ENCODE measurements around the gene RBM23.

GRCh38 chr14:22844221-22845102 lies 74.5 kb downstream of the RBM23 start:
- no peak for TF ChIP-seq TAF1 (IDR thresholded peaks at IDR 0.05; ENCODE audit: borderline replicate concordance, insufficient read depth, low read length)
- TF ChIP-seq SIN3A (IDR thresholded peaks at IDR 0.05; ENCODE audit: borderline replicate concordance, insufficient read depth, low read length): no peak
- no peak for TF ChIP-seq POLR2AphosphoS5 (IDR thresholded peaks at IDR 0.05; ENCODE audit: low read depth, low read length)

Data from PFSK-1 (cell line).